ENCODE data around the gene IPO11. TPM values are rescaled to one million over a fixed set of nuclear protein-coding genes. Genes with fewer than 3 reads are reported as not detected.

Gene IPO11
- total and polyA plus RNA-seq, 2 of the 13 experiments (the other 11 are each of a cell fraction or from before 2014, with no cell fraction given): 13.9 to 24.4 TPM

GRCh38 chr5:62589504-62589903 is 176.9 kb downstream of the IPO11 start (continued):
- TF ChIP-seq ZNF292 (CRISPR knock-in tag; IDR thresholded peaks at IDR 0.05; ENCODE audit: borderline replicate concordance, low read depth) (no peak), ZNF572 (CRISPR knock-in tag; IDR thresholded peaks at IDR 0.05) (no peak)

DNA sequence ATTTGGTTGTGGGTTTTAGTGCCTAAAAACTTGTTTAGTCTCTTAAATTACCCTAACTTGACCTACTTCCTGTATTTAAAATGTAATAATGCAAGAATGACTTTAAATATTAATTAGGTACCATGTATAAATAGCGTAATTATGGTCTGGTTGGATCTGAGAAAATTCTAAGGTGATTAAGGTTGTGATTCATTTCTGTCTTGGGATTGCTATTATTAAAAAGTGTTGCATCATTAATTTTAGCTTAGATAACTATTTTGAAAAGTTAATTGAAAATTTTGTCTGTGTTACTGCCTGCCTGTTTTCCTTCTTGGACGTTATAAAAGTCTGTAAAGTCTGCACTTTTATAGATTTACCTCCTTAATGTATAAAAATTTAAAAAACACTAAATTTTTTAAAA is 177.8 kb downstream of the IPO11 start:
- peaks cover 19% of the 10 kb centered on the region for H3K4me1 ChIP-seq (ENCODE audit: insufficient read depth, low read length)
- ATAC-seq (no peak), FAIRE-seq (no peak), DNase-seq (ENCODE audit: low spot score) (no peak)
- H4K20me1 ChIP-seq (ENCODE audit: insufficient read depth, low read length): no peaks in the 10 kb centered on the region
- H3K27ac ChIP-seq (ENCODE audit: extremely low read length, insufficient read depth, low read length): no peak overlapping the region
- CTCF ChIA-PET (ENCODE audit: low intra/inter-chr PET ratio, low total read pairs): no interaction called here
- no TSS peak for BruUV-seq (replicated peaks)
- no peak for TF ChIP-seq POLR2AphosphoS2 (IDR thresholded peaks at IDR 0.05; ENCODE audit: low read depth, low read length)
- no peak for TF ChIP-seq ZNF160 (CRISPR knock-in tag; IDR thresholded peaks at IDR 0.05)
- no peak for TF ChIP-seq JARID2 (CRISPR knock-in tag; IDR thresholded peaks at IDR 0.05; ENCODE audit: insufficient replicate concordance)
- no peak for TF ChIP-seq SP2 (CRISPR knock-in tag; IDR thresholded peaks at IDR 0.05)
- TF ChIP-seq ARNT2 (CRISPR knock-in tag; IDR thresholded peaks at IDR 0.05; ENCODE audit: low read depth): no peak
- TF ChIP-seq GRHL1 (CRISPR knock-in tag; conservative IDR thresholded peaks at IDR 0.05): no peak
- no peak for TF ChIP-seq THAP11 (CRISPR knock-in tag; IDR thresholded peaks at IDR 0.05)
- no peak for TF ChIP-seq DDIT3 (CRISPR knock-in tag; IDR thresholded peaks at IDR 0.05)
- TF ChIP-seq ZNF496 (CRISPR knock-in tag; IDR thresholded peaks at IDR 0.05; ENCODE audit: insufficient replicate concordance): no peak
- TF ChIP-seq PCBP1 (IDR thresholded peaks at IDR 0.05; ENCODE audit: borderline replicate concordance, low read depth, low read length): no peak
- no peak for TF ChIP-seq NFYB (CRISPR knock-in tag; IDR thresholded peaks at IDR 0.05)
- no peak for TF ChIP-seq HDAC6 (IDR thresholded peaks at IDR 0.05; ENCODE audit: low read depth, low read length)
- TF ChIP-seq U2AF1 (optimal IDR thresholded peaks at IDR 0.05; ENCODE audit: low read depth, low read length): no peak
- TF ChIP-seq, protein P1, sequence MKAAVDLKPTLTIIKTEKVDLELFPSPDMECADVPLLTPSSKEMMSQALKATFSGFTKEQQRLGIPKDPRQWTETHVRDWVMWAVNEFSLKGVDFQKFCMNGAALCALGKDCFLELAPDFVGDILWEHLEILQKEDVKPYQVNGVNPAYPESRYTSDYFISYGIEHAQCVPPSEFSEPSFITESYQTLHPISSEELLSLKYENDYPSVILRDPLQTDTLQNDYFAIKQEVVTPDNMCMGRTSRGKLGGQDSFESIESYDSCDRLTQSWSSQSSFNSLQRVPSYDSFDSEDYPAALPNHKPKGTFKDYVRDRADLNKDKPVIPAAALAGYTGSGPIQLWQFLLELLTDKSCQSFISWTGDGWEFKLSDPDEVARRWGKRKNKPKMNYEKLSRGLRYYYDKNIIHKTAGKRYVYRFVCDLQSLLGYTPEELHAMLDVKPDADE (CRISPR knock-in tag; IDR thresholded peaks at IDR 0.05): no peak
- no peak for TF ChIP-seq ZC3H4 (CRISPR knock-in tag; IDR thresholded peaks at IDR 0.05; ENCODE audit: borderline replicate concordance)
- no peak for TF ChIP-seq KAT7 (CRISPR knock-in tag; IDR thresholded peaks at IDR 0.05; ENCODE audit: borderline replicate concordance)
- no peak for TF ChIP-seq ZNF510 (CRISPR knock-in tag; IDR thresholded peaks at IDR 0.05; ENCODE audit: low read depth)
- H3K4me2 ChIP-seq (ENCODE audit: low read depth, low read length): no peak overlapping the region
- in situ Hi-C loops (cut with HindIII; ENCODE audit: extremely low pct_ligation_motif_present, low pct_unique_long_range_greater_than_20kb): no loop called here
- no peaks in the 10 kb centered on the region for H3K27me3 ChIP-seq (ENCODE audit: control insufficient read depth in 1 of 2, insufficient read depth in 2 of 2, low read length in 2 of 2)
- H2AFZ ChIP-seq (ENCODE audit: low read length): no peak overlapping the region
- H3K9me3 ChIP-seq (ENCODE audit: low read length): no peaks in the 10 kb centered on the region
- no peaks in the 10 kb centered on the region for H3K79me2 ChIP-seq (ENCODE audit: insufficient read depth, low read length)
- H3K9ac ChIP-seq (ENCODE audit: insufficient read depth, low read depth, low read length): no peak overlapping the region
- 95% methylated on average over 2 of the region's 2 CpGs for WGBS (ENCODE audit: low lambda C conversion rate)
- POLR2A ChIA-PET: no interaction called here
- no peak overlapping the region for H3K4me3 ChIP-seq (replicated peaks in 1 of 3; ENCODE audit: insufficient read depth in 1 of 3, low read depth in 2 of 3, low read length in 3 of 3)
- intact Hi-C loops (cut with micrococcal nuclease; ENCODE audit: unreplicated experiment): no loop called here
- peaks cover 2 to 9% of the 10 kb centered on the region in 2 experiments; a peak in 2 of 5 replicates for H3K36me3 ChIP-seq (replicated peaks in 1 of 2; ENCODE audit: control insufficient read depth in 1 of 2, insufficient read depth in 2 of 2, low read length in 2 of 2)

All from HepG2 (cell line).